Measurements from ENCODE around the gene BPI.
"Not testable (repeated sequence)": the region's sequence is repeated elsewhere in the genome, so short reads cannot be mapped to it uniquely, and the experiment has no call there.

The BPI gene

DNA sequence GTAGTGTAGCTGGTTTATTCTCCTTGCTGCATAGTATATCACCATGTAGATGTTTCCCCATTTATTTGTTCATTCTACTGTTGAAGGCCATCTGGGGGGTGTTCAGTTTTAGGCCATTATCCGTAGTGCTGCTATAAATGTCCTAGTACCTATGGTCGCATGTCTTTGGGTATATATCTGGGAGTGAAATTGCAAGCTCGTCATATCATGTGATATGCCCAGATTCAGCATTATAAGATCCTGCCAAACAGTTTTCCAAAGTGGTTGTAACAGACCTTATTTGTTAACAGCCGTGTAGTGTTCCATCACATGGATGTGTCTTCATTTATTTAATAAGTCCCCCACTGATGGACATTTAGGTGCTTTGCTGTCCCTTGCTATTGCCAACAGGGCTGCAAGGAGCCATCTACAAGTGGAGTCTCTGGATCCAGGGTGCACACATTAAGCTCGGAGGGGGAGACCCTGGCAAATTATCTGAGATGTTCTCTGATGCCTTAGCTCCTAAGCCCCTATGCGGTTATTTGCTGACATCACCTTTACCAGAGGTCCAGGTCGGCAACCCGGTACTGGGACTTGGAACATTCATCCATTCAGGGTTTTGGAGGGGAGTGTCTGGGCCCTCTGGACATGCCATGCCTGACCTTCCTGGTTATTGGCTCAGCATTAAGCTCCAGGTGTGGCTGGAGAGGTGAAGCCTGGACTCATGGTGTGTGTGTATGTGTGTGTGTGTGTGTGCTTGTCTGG, 59.2 kb downstream of the BPI start:
- H3K4me3 ChIP-seq (replicated peaks in 1 of 2; ENCODE audit: low read depth in 2 of 2, low read length in 2 of 2), result no peak overlapping the region
- TF ChIP-seq, protein P1, sequence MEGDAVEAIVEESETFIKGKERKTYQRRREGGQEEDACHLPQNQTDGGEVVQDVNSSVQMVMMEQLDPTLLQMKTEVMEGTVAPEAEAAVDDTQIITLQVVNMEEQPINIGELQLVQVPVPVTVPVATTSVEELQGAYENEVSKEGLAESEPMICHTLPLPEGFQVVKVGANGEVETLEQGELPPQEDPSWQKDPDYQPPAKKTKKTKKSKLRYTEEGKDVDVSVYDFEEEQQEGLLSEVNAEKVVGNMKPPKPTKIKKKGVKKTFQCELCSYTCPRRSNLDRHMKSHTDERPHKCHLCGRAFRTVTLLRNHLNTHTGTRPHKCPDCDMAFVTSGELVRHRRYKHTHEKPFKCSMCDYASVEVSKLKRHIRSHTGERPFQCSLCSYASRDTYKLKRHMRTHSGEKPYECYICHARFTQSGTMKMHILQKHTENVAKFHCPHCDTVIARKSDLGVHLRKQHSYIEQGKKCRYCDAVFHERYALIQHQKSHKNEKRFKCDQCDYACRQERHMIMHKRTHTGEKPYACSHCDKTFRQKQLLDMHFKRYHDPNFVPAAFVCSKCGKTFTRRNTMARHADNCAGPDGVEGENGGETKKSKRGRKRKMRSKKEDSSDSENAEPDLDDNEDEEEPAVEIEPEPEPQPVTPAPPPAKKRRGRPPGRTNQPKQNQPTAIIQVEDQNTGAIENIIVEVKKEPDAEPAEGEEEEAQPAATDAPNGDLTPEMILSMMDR (IDR thresholded peaks at IDR 0.05; ENCODE audit: low read depth, low read length), result no peak
- no peak for DNase-seq (ENCODE audit: low read depth in 2 of 2)

DNA sequence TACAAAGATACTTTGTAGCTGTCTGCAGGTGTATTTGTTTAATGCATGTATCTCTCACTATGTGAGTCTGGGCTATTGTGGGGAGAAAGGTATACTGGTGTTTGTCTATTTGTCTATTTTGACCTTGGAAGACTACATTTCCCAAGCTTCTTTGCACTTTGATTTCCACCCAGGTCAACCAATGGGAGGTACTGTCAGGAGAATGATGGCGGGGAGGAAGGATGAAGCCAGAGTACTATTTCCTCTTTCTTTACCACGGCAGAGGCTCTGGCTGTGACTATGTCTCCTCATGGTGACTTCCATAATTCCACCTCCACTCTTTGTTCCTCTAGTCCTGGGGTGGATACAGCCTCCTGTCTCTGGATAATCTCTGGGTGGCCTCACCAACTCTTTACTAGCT, 65.4 kb downstream of the BPI start:
- DNase-seq (ENCODE audit: low read depth in 2 of 2), result peak; percentile 25 to 28
- TF ChIP-seq, protein P1 (IDR thresholded peaks at IDR 0.05; ENCODE audit: low read depth, low read length), result no peak
- no peak overlapping the region for H3K4me3 ChIP-seq (replicated peaks in 1 of 2; ENCODE audit: low read depth in 2 of 2, low read length in 2 of 2)

DNA sequence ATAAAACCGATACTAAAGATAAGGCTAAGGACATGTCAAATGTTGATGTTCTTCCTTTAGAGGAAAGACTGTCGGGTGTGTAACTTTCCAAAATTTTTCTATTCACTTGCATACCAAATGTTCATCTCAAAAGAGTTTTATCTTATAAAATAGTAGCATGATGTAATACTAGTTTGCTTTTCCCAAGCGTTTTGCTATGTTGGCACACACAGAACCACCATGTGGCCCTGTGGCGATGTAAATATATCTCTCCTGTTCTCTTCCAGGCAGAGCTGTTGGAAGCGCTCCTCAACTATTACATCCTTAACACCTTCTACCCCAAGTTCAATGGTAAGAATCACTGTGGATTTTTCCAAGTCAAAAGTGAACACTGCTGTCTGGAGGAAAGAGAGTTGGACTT, 68.8 kb downstream of the BPI start:
- TF ChIP-seq, protein P1 (IDR thresholded peaks at IDR 0.05; ENCODE audit: low read depth, low read length), result no peak
- no peak overlapping the region for H3K4me3 ChIP-seq (replicated peaks in 1 of 2; ENCODE audit: low read depth in 2 of 2, low read length in 2 of 2)
- DNase-seq (ENCODE audit: low read depth in 2 of 2), result peak in 1 of 2 donors; percentile 52

DNA sequence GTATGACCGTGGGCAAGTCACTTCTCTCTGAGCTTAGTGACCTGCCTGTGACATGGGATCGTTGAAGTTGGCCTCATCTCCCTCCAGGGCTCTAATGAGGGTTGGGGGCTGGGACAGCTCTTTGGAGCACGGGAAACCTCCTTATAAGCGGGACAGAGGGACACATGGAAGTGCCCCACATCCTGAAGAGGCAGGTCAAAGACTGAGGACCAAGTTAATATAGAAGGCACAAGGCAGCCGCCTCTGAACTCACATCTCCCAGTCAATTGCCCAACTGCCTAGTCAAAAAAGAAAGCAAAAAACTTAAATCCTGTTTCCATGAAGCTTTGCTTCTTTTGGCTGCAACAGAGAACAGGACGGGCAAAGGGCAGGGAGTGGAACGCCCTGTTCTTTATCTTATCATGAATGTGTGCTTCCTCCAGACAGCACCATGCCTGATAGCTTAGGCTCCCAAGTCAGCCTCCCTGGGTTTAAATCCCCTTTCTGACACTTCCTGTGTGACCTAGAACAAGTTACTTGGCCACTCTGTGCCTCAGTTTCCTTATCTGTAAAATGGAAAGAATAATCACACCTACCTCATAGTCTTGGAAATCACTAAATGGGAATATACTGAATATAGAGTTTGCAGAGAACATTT, 69.4 kb downstream of the BPI start:
- H3K4me3 ChIP-seq (replicated peaks in 1 of 2; ENCODE audit: low read depth in 2 of 2, low read length in 2 of 2), result no peak overlapping the region
- TF ChIP-seq, protein P1 (IDR thresholded peaks at IDR 0.05; ENCODE audit: low read depth, low read length), result no peak
- peak in 1 of 2 donors; percentile 41 for DNase-seq (ENCODE audit: low read depth in 2 of 2)

DNA sequence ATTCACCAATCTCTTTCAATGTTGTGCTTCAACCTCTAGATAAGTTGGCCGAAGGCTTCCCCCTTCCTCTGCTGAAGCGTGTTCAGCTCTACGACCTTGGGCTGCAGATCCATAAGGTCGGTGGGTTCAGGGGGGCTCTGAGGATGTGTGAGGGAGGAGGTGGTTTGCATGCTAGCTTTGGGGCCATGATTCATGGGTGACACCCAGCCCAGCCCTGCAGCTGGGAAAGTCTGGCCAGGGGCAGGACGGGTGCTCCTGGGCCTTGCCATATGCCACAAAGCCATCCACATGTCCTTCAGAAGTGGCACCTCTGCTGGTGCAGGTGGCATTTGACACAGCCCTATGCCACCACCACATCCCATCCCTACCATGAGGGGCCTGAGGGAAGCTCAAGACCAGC, 69.9 kb downstream of the BPI start:
- H3K4me3 ChIP-seq (replicated peaks in 1 of 2; ENCODE audit: low read depth in 2 of 2, low read length in 2 of 2), result no peak overlapping the region
- TF ChIP-seq, protein P1 (IDR thresholded peaks at IDR 0.05; ENCODE audit: low read depth, low read length), result no peak
- no peak for DNase-seq (ENCODE audit: low read depth in 2 of 2)

DNA sequence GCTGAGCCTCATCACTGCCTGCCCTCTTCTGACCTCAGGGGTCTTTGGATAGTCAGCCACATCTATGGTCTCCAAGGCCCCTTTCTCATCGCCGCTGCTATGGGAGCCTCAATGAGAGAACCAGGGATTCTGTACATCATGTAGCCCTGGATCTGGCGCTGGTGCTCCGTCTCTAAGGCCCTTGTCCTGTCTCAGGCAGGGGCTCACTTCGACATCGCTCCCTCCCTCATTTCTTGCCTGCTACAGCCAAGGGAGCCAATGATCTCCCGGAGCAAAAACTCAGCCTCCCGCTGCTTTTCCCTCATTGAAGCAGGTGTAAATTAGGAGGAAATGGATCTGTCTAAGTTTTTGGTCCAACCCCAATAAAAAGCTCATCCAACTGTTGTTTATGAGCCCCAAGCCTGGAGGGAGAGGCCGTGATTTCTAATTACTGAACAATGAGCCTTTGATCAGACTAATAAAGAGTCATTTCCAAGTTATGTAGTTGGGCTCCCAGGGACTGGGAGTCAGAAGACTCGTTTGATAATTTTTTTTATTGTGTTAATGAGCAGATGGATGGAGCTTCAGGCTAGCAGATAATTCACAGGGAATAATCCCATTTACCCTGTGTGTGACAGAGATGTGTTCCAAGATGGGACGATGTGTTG, 73.2 kb downstream of the BPI start:
- no peak for DNase-seq (ENCODE audit: low read depth in 2 of 2)
- TF ChIP-seq, protein P1 (IDR thresholded peaks at IDR 0.05; ENCODE audit: low read depth, low read length), result no peak
- H3K4me3 ChIP-seq (replicated peaks in 1 of 2; ENCODE audit: low read depth in 2 of 2, low read length in 2 of 2), result no peak overlapping the region

DNA sequence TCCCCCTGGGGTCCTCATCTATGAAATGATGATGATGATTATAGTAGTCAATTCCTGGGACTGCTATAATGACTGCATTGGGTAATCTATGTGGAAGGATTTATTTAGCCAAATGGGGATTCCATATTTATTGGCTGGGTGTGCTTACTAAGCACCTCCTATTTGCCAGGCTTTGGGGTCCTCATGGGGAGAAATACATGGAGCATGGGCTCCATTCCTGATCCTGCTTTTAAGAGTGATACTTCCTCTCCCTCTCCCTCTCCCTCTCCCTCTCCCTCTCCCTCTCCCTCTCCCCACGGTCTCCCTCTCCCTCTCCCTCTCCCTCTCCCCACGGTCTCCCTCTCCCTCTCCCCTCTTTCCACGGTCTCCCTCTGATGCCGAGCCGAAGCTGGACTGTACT, 73.9 kb downstream of the BPI start:
- DNase-seq (ENCODE audit: low read depth in 2 of 2); H3K4me3 ChIP-seq (replicated peaks in 1 of 2; ENCODE audit: low read depth in 2 of 2, low read length in 2 of 2): not testable (repeated sequence)
